Coronary artery (tissue), 2 donors: Measurements from ENCODE around the gene IRX4.

Experiments used
- DNase-seq: peaks from one replicate; pipeline ENCODE4 v3.0.0-alpha.2; 2017; ENCODE audit warnings: low spot score
- H3K27ac ChIP-seq, 2 donors: fragments of 200-600 bp; sonication (generic); one replicate each; pipeline ENCODE4 v1.5.1; 2016 to 2019
- H3K4me3 ChIP-seq: fragments of 200-600 bp; sonication (generic); 2 replicates; pipeline ENCODE4 v1.5.1; 2016; ENCODE audit warnings: mild to moderate bottlenecking, moderate library complexity
- TF ChIP-seq, protein P1 (sequence below): fragments of 200-600 bp; sonication (generic); IDR thresholded peaks from one replicate; pipeline ENCODE4 v1.5.1; 2019; ENCODE audit warnings: antibody characterized with exemption

IRX4 gene

DNA sequence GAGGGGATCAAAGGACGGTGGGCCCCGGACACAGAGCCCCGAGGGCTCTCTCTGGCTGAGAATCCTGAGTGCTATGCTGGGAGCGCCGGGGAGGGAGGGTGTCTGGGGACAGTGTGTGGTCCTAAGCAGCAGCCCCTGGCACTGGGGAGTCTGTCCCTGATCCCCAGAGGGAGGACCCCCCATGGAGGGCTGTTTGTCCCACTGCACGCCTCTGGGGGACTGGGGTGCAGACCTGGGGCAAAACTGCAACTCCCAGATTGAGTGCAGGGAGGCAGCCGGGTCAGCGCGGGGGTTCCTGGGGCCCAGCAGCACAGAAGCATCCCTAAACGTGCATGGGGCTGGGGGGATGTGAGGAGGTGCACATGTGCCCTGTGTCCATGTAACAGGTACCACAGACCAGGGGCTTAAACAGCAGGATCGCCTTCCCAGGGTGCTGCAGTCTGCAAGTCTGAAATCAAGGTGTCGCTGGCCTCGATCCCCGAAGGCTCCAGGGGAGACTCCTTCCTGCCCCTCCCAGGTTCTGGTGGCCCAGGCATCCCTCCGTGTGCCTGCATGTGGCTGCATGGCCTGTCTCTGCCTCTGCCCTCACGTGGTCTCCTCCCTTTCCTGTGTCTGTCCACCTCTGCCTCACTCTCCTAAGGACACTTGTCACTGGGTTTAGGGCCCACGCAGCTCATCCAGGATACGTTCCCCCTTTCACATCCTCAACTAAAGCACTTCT, 35.9 kb upstream of the IRX4 start:
- Histone ChIP-seq H3K4me3 (no peak overlapping the region), H3K27ac (no peak overlapping the region)
- TF ChIP-seq, protein P1, sequence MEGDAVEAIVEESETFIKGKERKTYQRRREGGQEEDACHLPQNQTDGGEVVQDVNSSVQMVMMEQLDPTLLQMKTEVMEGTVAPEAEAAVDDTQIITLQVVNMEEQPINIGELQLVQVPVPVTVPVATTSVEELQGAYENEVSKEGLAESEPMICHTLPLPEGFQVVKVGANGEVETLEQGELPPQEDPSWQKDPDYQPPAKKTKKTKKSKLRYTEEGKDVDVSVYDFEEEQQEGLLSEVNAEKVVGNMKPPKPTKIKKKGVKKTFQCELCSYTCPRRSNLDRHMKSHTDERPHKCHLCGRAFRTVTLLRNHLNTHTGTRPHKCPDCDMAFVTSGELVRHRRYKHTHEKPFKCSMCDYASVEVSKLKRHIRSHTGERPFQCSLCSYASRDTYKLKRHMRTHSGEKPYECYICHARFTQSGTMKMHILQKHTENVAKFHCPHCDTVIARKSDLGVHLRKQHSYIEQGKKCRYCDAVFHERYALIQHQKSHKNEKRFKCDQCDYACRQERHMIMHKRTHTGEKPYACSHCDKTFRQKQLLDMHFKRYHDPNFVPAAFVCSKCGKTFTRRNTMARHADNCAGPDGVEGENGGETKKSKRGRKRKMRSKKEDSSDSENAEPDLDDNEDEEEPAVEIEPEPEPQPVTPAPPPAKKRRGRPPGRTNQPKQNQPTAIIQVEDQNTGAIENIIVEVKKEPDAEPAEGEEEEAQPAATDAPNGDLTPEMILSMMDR, result no peak
- DNase-seq, result peak; percentile 60

- peak; percentile 57 for DNase-seq
- Histone ChIP-seq H3K27ac (no peak overlapping the region), H3K4me3 (no peak overlapping the region)
- TF ChIP-seq, protein P1, result no peak
Measured at GRCh38 chr5:1917830-1918487, 35.2 kb upstream of the IRX4 start.

- TF ChIP-seq, protein P1, result no peak
- Histone ChIP-seq H3K27ac (no peak overlapping the region), H3K4me3 (no peak overlapping the region)
- peak; percentile 70 for DNase-seq
Measured at GRCh38 chr5:1916041-1917001, 33.6 kb upstream of the IRX4 start.

- Histone ChIP-seq H3K27ac (no peak overlapping the region), H3K4me3 (no peak overlapping the region)
- peak; percentile 50 for DNase-seq
- TF ChIP-seq, protein P1, result no peak
Measured at GRCh38 chr5:1915316-1915715, 32.6 kb upstream of the IRX4 start.

GRCh38 chr5:1914471-1914870, 31.7 kb upstream of the IRX4 start:
- peak; percentile 53 for DNase-seq
- no peak overlapping the region for H3K27ac ChIP-seq
- TF ChIP-seq, protein P1, result no peak

GRCh38 chr5:1913578-1913977, 30.9 kb upstream of the IRX4 start:
- peak; percentile 38 for DNase-seq
- H3K4me3 ChIP-seq, result no peak overlapping the region
- H3K27ac ChIP-seq, result no peak overlapping the region
- TF ChIP-seq, protein P1, result no peak

More at GRCh38 chr5:1914471-1914870, 31.7 kb upstream of the IRX4 start:
- no peak overlapping the region for H3K4me3 ChIP-seq
